K562 (cell line): Measurements from ENCODE around the gene SV2C. TPM values are rescaled to one million over a fixed set of nuclear protein-coding genes. Genes with fewer than 3 reads are reported as not detected.

ENCODE experiments used
- AFF4 ChIP-seq: sonication (generic); formaldehyde crosslinking; IDR thresholded peaks from 2 replicates; pipeline ENCODE4 v1.8.0; 2023; ENCODE audit warnings: mild to moderate bottlenecking, missing genetic modification reagents
- CC2D1A ChIP-seq: fragments of 450-650 bp; IDR thresholded peaks from 2 replicates; pipeline ENCODE4 v1.6.1; 2017; ENCODE audit warnings: mild to moderate bottlenecking
- ESRRA ChIP-seq: fragments of 450-650 bp; IDR thresholded peaks from 2 replicates; pipeline ENCODE4 v1.6.1; 2014; ENCODE audit warnings: low read depth, mild to moderate bottlenecking, moderate library complexity, borderline replicate concordance
- FOXA3 ChIP-seq, 2 experiments: fragments of 450-650 bp in 1 of 2; sonication (generic) in 1 of 2; formaldehyde crosslinking; IDR thresholded peaks in 1 of 2; conservative IDR thresholded peaks in 1 of 2; 2 replicates each; pipeline versions ENCODE4 v1.4.0 to v1.8.0; 2020 to 2022; ENCODE audit warnings: mild to moderate bottlenecking in 2 of 2, missing genetic modification reagents in 1 of 2
- GATAD2B ChIP-seq: fragments of 450-650 bp; IDR thresholded peaks from 2 replicates; pipeline ENCODE4 v1.6.1; 2017; ENCODE audit warnings: mild to moderate bottlenecking, borderline replicate concordance
- MIER1 ChIP-seq: fragments of 450-650 bp; IDR thresholded peaks from 2 replicates; pipeline ENCODE4 v1.6.1; 2016; ENCODE audit warnings: antibody characterized with exemption, mild to moderate bottlenecking, low read depth
- USF2 ChIP-seq: sonication (generic); formaldehyde crosslinking; IDR thresholded peaks from 2 replicates; pipeline ENCODE4 v1.5.0; 2020; ENCODE audit warnings: missing genetic modification reagents
- XRCC4 ChIP-seq: IDR thresholded peaks from one replicate; pipeline ENCODE4 v1.6.1; 2011; ENCODE audit not compliant: insufficient read depth, insufficient read length; ENCODE audit errors: extremely low read depth
- ZNF384 ChIP-seq: IDR thresholded peaks from 2 replicates; pipeline ENCODE4 v1.6.1; 2012; ENCODE audit warnings: low read depth, low read length, improper control_type of control experiment
- ZNF668 ChIP-seq: fragments of 250-450 bp; sonication (Bioruptor Pico); IDR thresholded peaks from 2 replicates; pipeline ENCODE4 v1.8.0; 2022; ENCODE audit warnings: mild to moderate bottlenecking, inconsistent platforms
- ZNF830 ChIP-seq: fragments of 250-450 bp; sonication (Bioruptor Pico); IDR thresholded peaks from 2 replicates; pipeline ENCODE4 v1.5.0; 2021; ENCODE audit warnings: mild to moderate bottlenecking
- polyA plus RNA-seq, 8 experiments: library from polyadenylated mRNA; depleted of rRNA in 4 of 8; stranded (reverse) in 5 of 8; unstranded in 3 of 8; fragments of >200 nt; fragmentation: Nextera tagmentation in 2 of 8; fragmentation: Illumina TruSeq in 1 of 8; extraction: Ambion mirVana in 2 of 8; extraction: Trizol in 1 of 8; gene quantifications; 2 replicates each; pipeline versions ENCODE4 v1.2.1 to v1.2.3, GENCODE V29; 2011 to 2014; ENCODE audit warnings: inconsistent platforms in 1 of 8, missing spikeins in 1 of 8
- total RNA-seq, 7 experiments: library from RNA; depleted of rRNA in 6 of 7; stranded (reverse); fragments of >200 nt in 6 of 7; fragmentation: Illumina TruSeq in 2 of 7; extraction: Trizol in 2 of 7; gene quantifications; 2 replicates each; pipeline versions ENCODE4 v1.2.1 to v1.2.3, GENCODE V29; 2011 to 2021; ENCODE audit warnings: low replicate concordance in 1 of 7
- TF ChIP-seq, protein P1 (sequence below), 2 experiments: fragments of 450-650 bp; formaldehyde crosslinking in 1 of 2; IDR thresholded peaks; 2 replicates each; pipeline versions ENCODE4 v1.4.0 to v1.6.1; 2014 to 2020; ENCODE audit warnings: mild to moderate bottlenecking in 2 of 2, borderline replicate concordance in 1 of 2, low read depth in 1 of 2
- TF ChIP-seq, protein P2 (sequence below): fragments of 250-450 bp; sonication (Bioruptor Pico); IDR thresholded peaks from 2 replicates; pipeline ENCODE4 v1.5.0; 2021

SV2C gene
- total and polyA plus RNA-seq, 9 of the 15 experiments (the other 6 are each of a cell fraction or from before 2014, with no cell fraction given) = 0.05 TPM; not detected in 8

GRCh38 chr5:76372323-76373054, 289.3 kb downstream of the SV2C start (continued):
- TF ChIP-seq USF2 (CRISPR knock-in tag) (no peak), ZNF384 (0 out of 2 replicates have a peak, but pooled peaks have one; percentile 23), AFF4 (no peak), GATAD2B (peak; percentile 88), ZNF668 (CRISPR knock-in tag) (no peak), ESRRA (peak; percentile 24; the same call in 1 of the 2 replicates), ZNF830 (CRISPR knock-in tag) (no peak), CC2D1A (no peak; the same call in 1 of the 2 replicates), XRCC4 (no peak), FOXA3 (CRISPR knock-in tag; conservative IDR thresholded peaks at IDR 0.05 in 1 of 2, IDR thresholded peaks at IDR 0.05 in 1 of 2) (peak; percentile 65 to 89), MIER1 (no peak)
- TF ChIP-seq, protein P1, sequence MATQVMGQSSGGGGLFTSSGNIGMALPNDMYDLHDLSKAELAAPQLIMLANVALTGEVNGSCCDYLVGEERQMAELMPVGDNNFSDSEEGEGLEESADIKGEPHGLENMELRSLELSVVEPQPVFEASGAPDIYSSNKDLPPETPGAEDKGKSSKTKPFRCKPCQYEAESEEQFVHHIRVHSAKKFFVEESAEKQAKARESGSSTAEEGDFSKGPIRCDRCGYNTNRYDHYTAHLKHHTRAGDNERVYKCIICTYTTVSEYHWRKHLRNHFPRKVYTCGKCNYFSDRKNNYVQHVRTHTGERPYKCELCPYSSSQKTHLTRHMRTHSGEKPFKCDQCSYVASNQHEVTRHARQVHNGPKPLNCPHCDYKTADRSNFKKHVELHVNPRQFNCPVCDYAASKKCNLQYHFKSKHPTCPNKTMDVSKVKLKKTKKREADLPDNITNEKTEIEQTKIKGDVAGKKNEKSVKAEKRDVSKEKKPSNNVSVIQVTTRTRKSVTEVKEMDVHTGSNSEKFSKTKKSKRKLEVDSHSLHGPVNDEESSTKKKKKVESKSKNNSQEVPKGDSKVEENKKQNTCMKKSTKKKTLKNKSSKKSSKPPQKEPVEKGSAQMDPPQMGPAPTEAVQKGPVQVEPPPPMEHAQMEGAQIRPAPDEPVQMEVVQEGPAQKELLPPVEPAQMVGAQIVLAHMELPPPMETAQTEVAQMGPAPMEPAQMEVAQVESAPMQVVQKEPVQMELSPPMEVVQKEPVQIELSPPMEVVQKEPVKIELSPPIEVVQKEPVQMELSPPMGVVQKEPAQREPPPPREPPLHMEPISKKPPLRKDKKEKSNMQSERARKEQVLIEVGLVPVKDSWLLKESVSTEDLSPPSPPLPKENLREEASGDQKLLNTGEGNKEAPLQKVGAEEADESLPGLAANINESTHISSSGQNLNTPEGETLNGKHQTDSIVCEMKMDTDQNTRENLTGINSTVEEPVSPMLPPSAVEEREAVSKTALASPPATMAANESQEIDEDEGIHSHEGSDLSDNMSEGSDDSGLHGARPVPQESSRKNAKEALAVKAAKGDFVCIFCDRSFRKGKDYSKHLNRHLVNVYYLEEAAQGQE (IDR thresholded peaks at IDR 0.05; ENCODE audit: borderline replicate concordance) = peak; percentile 41; the same call in 1 of the 2 replicates
- TF ChIP-seq, protein P1 (CRISPR knock-in tag; IDR thresholded peaks at IDR 0.05; ENCODE audit: low read depth) = no peak
- TF ChIP-seq, protein P2, sequence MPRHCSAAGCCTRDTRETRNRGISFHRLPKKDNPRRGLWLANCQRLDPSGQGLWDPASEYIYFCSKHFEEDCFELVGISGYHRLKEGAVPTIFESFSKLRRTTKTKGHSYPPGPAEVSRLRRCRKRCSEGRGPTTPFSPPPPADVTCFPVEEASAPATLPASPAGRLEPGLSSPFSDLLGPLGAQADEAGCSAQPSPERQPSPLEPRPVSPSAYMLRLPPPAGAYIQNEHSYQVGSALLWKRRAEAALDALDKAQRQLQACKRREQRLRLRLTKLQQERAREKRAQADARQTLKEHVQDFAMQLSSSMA (CRISPR knock-in tag) = no peak
